Measurements from ENCODE around the gene P3R3URF. TPM values are rescaled to one million over a fixed set of nuclear protein-coding genes. Genes with fewer than 3 reads are reported as not detected.
A peak's percentile ranks its signal among the peaks of the same experiment; 100 is the strongest.
"Not testable (repeated sequence)": the region's sequence is repeated elsewhere in the genome, so short reads cannot be mapped to it uniquely, and the experiment has no call there.

P3R3URF gene
- not detected in 2 replicates for total RNA-seq

- no peaks in the 10 kb centered on the region for H3K36me3 ChIP-seq (ENCODE audit: control insufficient read depth, insufficient read depth, low read length)
- TF ChIP-seq, protein P1, sequence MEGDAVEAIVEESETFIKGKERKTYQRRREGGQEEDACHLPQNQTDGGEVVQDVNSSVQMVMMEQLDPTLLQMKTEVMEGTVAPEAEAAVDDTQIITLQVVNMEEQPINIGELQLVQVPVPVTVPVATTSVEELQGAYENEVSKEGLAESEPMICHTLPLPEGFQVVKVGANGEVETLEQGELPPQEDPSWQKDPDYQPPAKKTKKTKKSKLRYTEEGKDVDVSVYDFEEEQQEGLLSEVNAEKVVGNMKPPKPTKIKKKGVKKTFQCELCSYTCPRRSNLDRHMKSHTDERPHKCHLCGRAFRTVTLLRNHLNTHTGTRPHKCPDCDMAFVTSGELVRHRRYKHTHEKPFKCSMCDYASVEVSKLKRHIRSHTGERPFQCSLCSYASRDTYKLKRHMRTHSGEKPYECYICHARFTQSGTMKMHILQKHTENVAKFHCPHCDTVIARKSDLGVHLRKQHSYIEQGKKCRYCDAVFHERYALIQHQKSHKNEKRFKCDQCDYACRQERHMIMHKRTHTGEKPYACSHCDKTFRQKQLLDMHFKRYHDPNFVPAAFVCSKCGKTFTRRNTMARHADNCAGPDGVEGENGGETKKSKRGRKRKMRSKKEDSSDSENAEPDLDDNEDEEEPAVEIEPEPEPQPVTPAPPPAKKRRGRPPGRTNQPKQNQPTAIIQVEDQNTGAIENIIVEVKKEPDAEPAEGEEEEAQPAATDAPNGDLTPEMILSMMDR (IDR thresholded peaks at IDR 0.05; ENCODE audit: insufficient read depth, low read length, poor library complexity, severe bottlenecking), result no peak
- H3K27me3 ChIP-seq (ENCODE audit: control insufficient read depth, insufficient read depth, low read length), result no peaks in the 10 kb centered on the region
- DNase-seq (ENCODE audit: low read depth), result no peak
- H3K4me3 ChIP-seq (ENCODE audit: low read depth, low read length), result no peak within 1 kb of the TSS
Observed at GRCh38 chr1:46176211-46176865, at the start of gene P3R3URF. P3R3URF (minus strand) TSS chr1:46176488; CDS start chr1:46176471, 17 bp downstream.

DNA sequence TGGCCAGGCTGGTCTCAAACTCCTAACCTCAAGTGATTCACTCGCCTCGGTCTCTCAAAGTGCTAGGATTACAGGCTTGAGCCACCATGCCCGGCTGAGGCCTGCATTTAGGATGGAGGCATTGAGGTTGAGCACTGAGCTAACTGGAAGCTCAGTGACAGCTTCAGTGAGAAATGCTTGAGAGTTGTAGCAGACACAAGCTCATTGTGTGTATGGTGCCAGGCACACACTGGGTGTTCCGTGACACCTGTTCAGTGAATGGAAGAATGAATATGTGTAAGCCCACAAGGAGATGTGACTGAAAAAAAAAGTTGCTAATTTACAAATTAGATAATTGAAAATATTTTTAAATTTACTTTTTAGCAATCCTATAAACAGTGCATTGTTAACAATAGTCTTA is 48.7 kb upstream of the P3R3URF start:
- H3K27me3 ChIP-seq (ENCODE audit: control insufficient read depth, insufficient read depth, low read length), result no peaks in the 10 kb centered on the region
- no peaks in the 10 kb centered on the region for H3K36me3 ChIP-seq (ENCODE audit: control insufficient read depth, insufficient read depth, low read length)
- DNase-seq (ENCODE audit: low read depth), result no peak
- TF ChIP-seq, protein P1 (IDR thresholded peaks at IDR 0.05; ENCODE audit: insufficient read depth, low read length, poor library complexity, severe bottlenecking), result no peak
- H3K4me3 ChIP-seq (ENCODE audit: low read depth, low read length), result no peak overlapping the region

- peak; percentile 77 for DNase-seq (ENCODE audit: low read depth)
- TF ChIP-seq, protein P1 (IDR thresholded peaks at IDR 0.05; ENCODE audit: insufficient read depth, low read length, poor library complexity, severe bottlenecking), result peak; percentile 94
- H3K36me3 ChIP-seq (ENCODE audit: control insufficient read depth, insufficient read depth, low read length), result no peaks in the 10 kb centered on the region
- H3K27me3 ChIP-seq (ENCODE audit: control insufficient read depth, insufficient read depth, low read length), result no peaks in the 10 kb centered on the region
- no peak overlapping the region for H3K4me3 ChIP-seq (ENCODE audit: low read depth, low read length)
Observed at GRCh38 chr1:46223472-46223943, 47.2 kb upstream of the P3R3URF start.

DNA sequence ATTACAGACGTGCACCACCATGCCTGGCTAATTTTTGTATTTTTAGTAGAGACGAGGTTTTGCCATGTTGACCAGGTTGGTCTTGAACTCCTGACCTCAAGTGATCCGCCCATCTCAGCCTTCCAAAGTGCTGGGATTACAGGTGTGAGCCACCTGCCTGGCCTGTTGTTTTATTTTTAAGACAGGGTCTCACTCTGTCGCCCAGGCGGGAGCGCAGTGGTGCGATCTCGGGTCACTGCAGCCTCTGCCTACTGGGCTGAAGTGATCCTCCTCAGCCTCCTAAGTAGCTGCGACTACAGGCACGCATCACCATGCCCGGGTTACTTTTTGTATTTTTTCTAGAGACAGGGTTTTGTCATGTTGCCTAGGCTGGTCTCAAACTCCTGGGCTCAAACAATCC is 46.8 kb upstream of the P3R3URF start:
- not testable (repeated sequence) for H3K27me3 ChIP-seq (ENCODE audit: control insufficient read depth, insufficient read depth, low read length); H3K4me3 ChIP-seq (ENCODE audit: low read depth, low read length); DNase-seq (ENCODE audit: low read depth); H3K36me3 ChIP-seq (ENCODE audit: control insufficient read depth, insufficient read depth, low read length)

DNA sequence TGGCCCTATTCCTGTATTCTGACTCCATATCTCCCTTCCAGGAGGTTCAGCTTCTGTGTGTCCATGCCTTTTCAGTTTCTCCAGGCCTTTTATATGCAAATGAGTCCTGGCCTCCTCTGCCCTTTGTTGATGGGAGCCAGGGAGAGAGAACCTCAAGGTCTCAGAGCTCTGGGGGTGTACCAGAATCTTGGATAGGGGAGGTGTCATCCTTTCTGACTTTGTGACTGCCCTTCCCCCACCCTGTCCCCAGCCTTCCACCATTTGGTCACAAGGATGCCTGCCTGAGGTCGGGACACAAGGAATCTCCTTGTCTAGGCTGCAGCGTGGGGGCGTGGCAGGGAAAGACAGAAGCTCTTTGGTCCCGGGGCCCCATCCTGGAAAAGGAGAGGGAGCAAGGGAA is 45.5 kb upstream of the P3R3URF start:
- Histone ChIP-seq H3K4me3 (ENCODE audit: low read depth, low read length) (no peak overlapping the region), H3K36me3 (ENCODE audit: control insufficient read depth, insufficient read depth, low read length) (no peaks in the 10 kb centered on the region), H3K27me3 (ENCODE audit: control insufficient read depth, insufficient read depth, low read length) (no peaks in the 10 kb centered on the region)
- TF ChIP-seq, protein P1 (IDR thresholded peaks at IDR 0.05; ENCODE audit: insufficient read depth, low read length, poor library complexity, severe bottlenecking), result no peak
- no peak for DNase-seq (ENCODE audit: low read depth)

DNA sequence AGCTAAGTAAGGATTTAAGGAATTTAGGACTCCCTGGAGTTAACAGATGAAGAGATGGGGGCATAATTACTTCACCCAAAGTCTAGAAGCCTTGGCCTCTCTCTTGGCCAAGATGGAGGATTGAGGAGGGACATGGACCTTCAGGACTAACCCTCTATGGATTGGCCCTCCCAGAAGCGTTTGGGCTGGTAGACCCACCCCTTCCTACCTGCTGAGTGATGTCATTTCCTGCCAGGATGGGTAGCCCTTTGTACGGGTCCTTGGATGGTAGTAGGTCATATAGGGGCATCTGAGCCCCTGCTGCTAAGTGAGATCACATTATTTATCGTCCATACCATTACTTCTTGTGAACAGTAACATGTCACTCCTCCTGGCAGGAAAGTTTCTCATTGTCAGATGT is 44.5 kb upstream of the P3R3URF start:
- no peak for DNase-seq (ENCODE audit: low read depth)

More for the DNA sequence above, 44.5 kb upstream of the P3R3URF start:
- TF ChIP-seq, protein P1 (IDR thresholded peaks at IDR 0.05; ENCODE audit: insufficient read depth, low read length, poor library complexity, severe bottlenecking), result no peak
- no peaks in the 10 kb centered on the region for H3K36me3 ChIP-seq (ENCODE audit: control insufficient read depth, insufficient read depth, low read length)
- H3K4me3 ChIP-seq (ENCODE audit: low read depth, low read length), result no peak overlapping the region
- no peaks in the 10 kb centered on the region for H3K27me3 ChIP-seq (ENCODE audit: control insufficient read depth, insufficient read depth, low read length)

Data from kidney epithelial cell (primary cell).